DOHH2 (cell line): ENCODE data around the gene C3orf20.

Experiments used
- H3F3A ChIP-seq: fragments of 200-600 bp; sonication (generic), shearing (Covaris generic); 2 replicates; pipeline ENCODE4 v1.6.0; 2016; ENCODE audit warnings: antibody characterized with exemption, mild to moderate bottlenecking; ENCODE audit not compliant: control insufficient read depth, insufficient read depth
- H3K27ac ChIP-seq: fragments of 200-600 bp; sonication (generic); 2 replicates; pipeline ENCODE4 v1.5.1; 2014; ENCODE audit warnings: low read depth, mild to moderate bottlenecking, low read length, moderate library complexity
- H3K27me3 ChIP-seq: fragments of 200-600 bp; sonication (generic); 2 replicates; pipeline ENCODE4 v1.6.1; 2014; ENCODE audit warnings: mild to moderate bottlenecking, low read length, mixed read lengths; ENCODE audit not compliant: control insufficient read depth
- H3K36me3 ChIP-seq: fragments of 200-600 bp; sonication (generic); 2 replicates; pipeline ENCODE4 v1.6.1; 2014; ENCODE audit warnings: mild to moderate bottlenecking, low read length, moderate library complexity, mixed read lengths; ENCODE audit not compliant: control insufficient read depth
- H3K4me1 ChIP-seq: fragments of 200-600 bp; sonication (generic); 2 replicates; pipeline ENCODE4 v1.6.1; 2014; ENCODE audit warnings: mild to moderate bottlenecking, low read length, mixed read lengths; ENCODE audit not compliant: control insufficient read depth
- H3K4me2 ChIP-seq: fragments of 200-600 bp; sonication (generic); 2 replicates; pipeline ENCODE4 v1.6.0; 2014; ENCODE audit warnings: mild to moderate bottlenecking, low read length, moderate library complexity
- H3K4me3 ChIP-seq: fragments of 200-600 bp; sonication (generic); 2 replicates; pipeline ENCODE4 v1.5.1; 2014; ENCODE audit warnings: mild to moderate bottlenecking, low read length, mixed read lengths
- H3K79me2 ChIP-seq: fragments of 200-600 bp; sonication (generic); 2 replicates; pipeline ENCODE4 v1.6.1; 2014; ENCODE audit warnings: mild to moderate bottlenecking, low read length, mixed read lengths; ENCODE audit not compliant: control insufficient read depth
- H3K9me2 ChIP-seq: fragments of 200-600 bp; sonication (generic); replicated peaks from 2 replicates; pipeline ENCODE4 v1.6.1; 2014; ENCODE audit warnings: mild to moderate bottlenecking, low read length, mixed read lengths; ENCODE audit not compliant: control insufficient read depth
- H3K9me3 ChIP-seq: fragments of 200-600 bp; sonication (generic); 2 replicates; pipeline ENCODE4 v1.6.1; 2014; ENCODE audit warnings: antibody characterized with exemption, low read length, mixed read lengths; ENCODE audit not compliant: control insufficient read depth, insufficient read depth
- H4K20me1 ChIP-seq: fragments of 200-600 bp; sonication (generic); 2 replicates; pipeline ENCODE4 v1.6.0; 2014; ENCODE audit warnings: low read depth, mild to moderate bottlenecking, antibody characterized with exemption, low read length, moderate library complexity; ENCODE audit not compliant: control insufficient read depth, insufficient read depth
- CTCF ChIP-seq: fragments of 200-600 bp; sonication (generic); IDR thresholded peaks from one replicate; pipeline ENCODE4 v1.5.1; 2014; ENCODE audit warnings: antibody characterized with exemption, mild to moderate bottlenecking, low read depth, low read length; ENCODE audit not compliant: poor library complexity, severe bottlenecking
- EZH2phosphoT487 ChIP-seq: fragments of 200-600 bp; sonication (generic); IDR thresholded peaks from 2 replicates; pipeline ENCODE4 v1.6.1; 2017; ENCODE audit warnings: borderline replicate concordance, mild to moderate bottlenecking, antibody characterized with exemption, low read length, moderate library complexity, mixed read lengths

The C3orf20 gene

GRCh38 chr3:14784087-14784681, 109.2 kb downstream of the C3orf20 start:
- Histone ChIP-seq H3K27ac (no peak overlapping the region), H3K4me1 (peaks cover 6% of the 10 kb centered on the region), H3K79me2 (no peaks in the 10 kb centered on the region), H3K9me2 (no peaks in the 10 kb centered on the region), H3K9me3 (no peaks in the 10 kb centered on the region; the same call in 1 of the 2 replicates), H3K27me3 (0 out of 2 replicates have a peak, but pooled peaks cover 3% of the 10 kb centered on the region), H3F3A (no peaks in the 10 kb centered on the region), H3K4me3 (no peak overlapping the region), H3K36me3 (no peaks in the 10 kb centered on the region), H3K4me2 (no peak overlapping the region), H4K20me1 (no peaks in the 10 kb centered on the region)
- no peak for TF ChIP-seq CTCF
- TF ChIP-seq EZH2phosphoT487 = no peak

- Histone ChIP-seq H3K9me2 (no peaks in the 10 kb centered on the region), H3K36me3 (no peaks in the 10 kb centered on the region), H3K4me2 (no peak overlapping the region), H3K27me3 (peaks cover 3% of the 10 kb centered on the region; the same call in 1 of the 2 replicates), H4K20me1 (no peaks in the 10 kb centered on the region), H3K4me1 (peaks cover 6% of the 10 kb centered on the region), H3K4me3 (no peak overlapping the region), H3F3A (no peaks in the 10 kb centered on the region), H3K27ac (no peak overlapping the region), H3K79me2 (no peaks in the 10 kb centered on the region), H3K9me3 (no peaks in the 10 kb centered on the region)
- TF ChIP-seq EZH2phosphoT487 (no peak), CTCF (no peak)
Measured at GRCh38 chr3:14785207-14786155, 110.5 kb downstream of the C3orf20 start.

GRCh38 chr3:14786369-14786768, 111.4 kb downstream of the C3orf20 start:
- TF ChIP-seq CTCF (no peak), EZH2phosphoT487 (no peak)
- no peaks in the 10 kb centered on the region for H3K79me2 ChIP-seq
- peaks cover 11% of the 10 kb centered on the region for H3K27me3 ChIP-seq
- no peaks in the 10 kb centered on the region for H3F3A ChIP-seq
- no peak overlapping the region for H3K4me2 ChIP-seq
- no peaks in the 10 kb centered on the region for H3K4me1 ChIP-seq
- no peaks in the 10 kb centered on the region for H3K9me2 ChIP-seq
- H3K9me3 ChIP-seq = no peaks in the 10 kb centered on the region
- no peaks in the 10 kb centered on the region for H3K36me3 ChIP-seq
- H4K20me1 ChIP-seq = no peaks in the 10 kb centered on the region
- H3K4me3 ChIP-seq = no peak overlapping the region
- H3K27ac ChIP-seq = no peak overlapping the region
